OCI-LY3 (cell line): ENCODE results near the gene DGKK.

Source experiments
- H2AFZ ChIP-seq: fragments of 200-600, 300-600 bp; shearing (Covaris generic); 2 replicates; pipeline ENCODE4 v1.6.0; 2014; ENCODE audit warnings: antibody characterized with exemption, low read depth, low read length
- H3K27ac ChIP-seq: fragments of 200-600, 300-600 bp; sonication (generic); 2 replicates; pipeline ENCODE4 v1.5.1; 2014; ENCODE audit warnings: mild to moderate bottlenecking, low read length, moderate library complexity, mixed read lengths
- H3K27me3 ChIP-seq: fragments of 200-600, 300-600 bp; sonication (generic); 2 replicates; pipeline ENCODE4 v1.6.1; 2014; ENCODE audit warnings: low read depth, low read length, mixed read lengths
- H3K36me3 ChIP-seq: fragments of 200-600, 300-600 bp; sonication (generic); replicated peaks from 2 replicates; pipeline ENCODE3; 2014; ENCODE audit warnings: low read depth, low read length, mixed read lengths
- H3K4me1 ChIP-seq: fragments of 300-600, 200-600 bp; sonication (generic); 2 replicates; pipeline ENCODE4 v1.6.1; 2014; ENCODE audit warnings: low read length, mixed read lengths
- H3K4me2 ChIP-seq: fragments of 200-600, 300-600 bp; sonication (generic); 2 replicates; pipeline ENCODE4 v1.6.1; 2014; ENCODE audit warnings: low read length, mixed read lengths
- H3K4me3 ChIP-seq: fragments of 300-600, 200-600 bp; sonication (generic); 2 replicates; pipeline ENCODE4 v1.5.1; 2014; ENCODE audit warnings: antibody characterized with exemption, mild to moderate bottlenecking, low read length, moderate library complexity
- H3K79me2 ChIP-seq: fragments of 300-600, 200-600 bp; shearing (Covaris generic); 2 replicates; pipeline ENCODE4 v1.6.1; 2014; ENCODE audit warnings: mild to moderate bottlenecking, low read length, mixed read lengths
- H3K9ac ChIP-seq: fragments of 300-600, 200-600 bp; shearing (Covaris generic); 2 replicates; pipeline ENCODE4 v1.6.0; 2014; ENCODE audit warnings: mild to moderate bottlenecking, low read length, moderate library complexity
- H3K9me3 ChIP-seq: fragments of 200-600, 300-600 bp; shearing (Covaris generic); 2 replicates; pipeline ENCODE4 v1.6.1; 2014; ENCODE audit warnings: low read length, mixed read lengths; ENCODE audit not compliant: insufficient read depth
- H4K20me1 ChIP-seq: fragments of 200-600, 300-600 bp; sonication (generic); 2 replicates; pipeline ENCODE4 v1.6.1; 2016; ENCODE audit warnings: low read length, mixed read lengths; ENCODE audit not compliant: insufficient read depth
- CTCF ChIP-seq: fragments of 200-600, 300-600 bp; sonication (generic); IDR thresholded peaks from 2 replicates; pipeline ENCODE4 v1.5.1; 2014; ENCODE audit warnings: antibody characterized with exemption, low read length, low read depth
- EZH2phosphoT487 ChIP-seq: fragments of 200-600 bp; shearing (Covaris generic); IDR thresholded peaks from 2 replicates; pipeline ENCODE4 v1.6.1; 2018; ENCODE audit warnings: antibody characterized with exemption, mixed run types, low read depth

DGKK gene

GRCh38 chrX:50470103-50471031, at the start of gene DGKK:
Gene DGKK, minus strand, starts transcription at chrX:50470825. Its CDS starts 147 bp downstream, at chrX:50470678.
- H3K4me1 ChIP-seq: no peaks in the 10 kb centered on the region
- H3K36me3 ChIP-seq: no peaks in the 10 kb centered on the region
- H3K79me2 ChIP-seq: no peaks in the 10 kb centered on the region
- TF ChIP-seq CTCF (no peak), EZH2phosphoT487 (no peak)
- no peaks in the 10 kb centered on the region for H4K20me1 ChIP-seq
- no peak within 1 kb of the TSS for H2AFZ ChIP-seq
- H3K9me3 ChIP-seq: no peaks in the 10 kb centered on the region
- no peaks in the 10 kb centered on the region for H3K27me3 ChIP-seq
- no peak within 1 kb of the TSS for H3K4me2 ChIP-seq
- H3K4me3 ChIP-seq: no peak within 1 kb of the TSS
- no peak within 1 kb of the TSS for H3K27ac ChIP-seq
- no peak within 1 kb of the TSS for H3K9ac ChIP-seq

GRCh38 chrX:50514811-50515210, 44.2 kb upstream of the DGKK start:
- Histone ChIP-seq H3K36me3 (no peaks in the 10 kb centered on the region), H2AFZ (no peak overlapping the region), H3K9me3 (no peaks in the 10 kb centered on the region), H3K9ac (no peak overlapping the region), H4K20me1 (no peaks in the 10 kb centered on the region), H3K4me3 (no peak overlapping the region), H3K27me3 (no peaks in the 10 kb centered on the region), H3K4me1 (no peaks in the 10 kb centered on the region), H3K79me2 (no peaks in the 10 kb centered on the region), H3K4me2 (no peak overlapping the region), H3K27ac (no peak overlapping the region)
- no peak for TF ChIP-seq EZH2phosphoT487
- TF ChIP-seq CTCF: no peak

- Histone ChIP-seq H3K4me1 (no peaks in the 10 kb centered on the region), H3K79me2 (no peaks in the 10 kb centered on the region), H3K27ac (no peak overlapping the region), H2AFZ (no peak overlapping the region), H3K36me3 (no peaks in the 10 kb centered on the region), H4K20me1 (no peaks in the 10 kb centered on the region), H3K4me2 (no peak overlapping the region), H3K9me3 (no peaks in the 10 kb centered on the region), H3K9ac (no peak overlapping the region), H3K4me3 (no peak overlapping the region), H3K27me3 (no peaks in the 10 kb centered on the region)
- no peak for TF ChIP-seq CTCF
- TF ChIP-seq EZH2phosphoT487: no peak
Observed at GRCh38 chrX:50497114-50497513, 26.5 kb upstream of the DGKK start.

- H3K4me3 ChIP-seq: no peak overlapping the region
- H3K4me1 ChIP-seq: no peaks in the 10 kb centered on the region
- H3K27ac ChIP-seq: no peak overlapping the region
- H2AFZ ChIP-seq: no peak overlapping the region
- no peaks in the 10 kb centered on the region for H3K27me3 ChIP-seq
- no peaks in the 10 kb centered on the region for H3K36me3 ChIP-seq
- no peak overlapping the region for H3K4me2 ChIP-seq
- TF ChIP-seq CTCF: no peak
- no peaks in the 10 kb centered on the region for H3K79me2 ChIP-seq
- no peak overlapping the region for H3K9ac ChIP-seq
- no peaks in the 10 kb centered on the region for H4K20me1 ChIP-seq
- H3K9me3 ChIP-seq: no peaks in the 10 kb centered on the region
Observed at GRCh38 chrX:50495616-50496015, 25.0 kb upstream of the DGKK start.
